Measurements from ENCODE around the gene DNASE1L2. TPM values are rescaled to one million over a fixed set of nuclear protein-coding genes. Genes with fewer than 3 reads are reported as not detected.

DNASE1L2 gene
- total and polyA plus RNA-seq, 2 of the 4 experiments (the other 2 are of a cell fraction), result 0.18 to 0.75 TPM

GRCh38 chr16:2252806-2253148, 16.5 kb downstream of the DNASE1L2 start:
- no TSS peak for BruUV-seq (replicated peaks)
- CTCF ChIA-PET, result no interaction called here
- H2AFZ ChIP-seq (replicated peaks; ENCODE audit: low read length, poor library complexity), result no peak overlapping the region
- H3K36me3 ChIP-seq (ENCODE audit: control insufficient read depth, insufficient read depth, low read length), result peaks cover 40% of the 10 kb centered on the region
- no peak for ATAC-seq (ENCODE audit: low read depth)
- DNase-seq, result no peak
- no peak overlapping the region for H3K56ac ChIP-seq (ENCODE audit: extremely low read depth, insufficient read depth, low read length)
- 0 out of 2 replicates have a peak, but pooled peaks cover 2% of the 10 kb centered on the region for H3K9me1 ChIP-seq (ENCODE audit: insufficient read depth, low read length)
- H2AK9ac ChIP-seq (replicated peaks; ENCODE audit: low read depth, low read length, poor library complexity), result no peak overlapping the region
- no peaks in the 10 kb centered on the region for H3K9me3 ChIP-seq (ENCODE audit: control insufficient read depth, insufficient read depth, low read length)
- in situ Hi-C loops (cut with MboI; ENCODE audit: low sequenced_read_pairs), result loop anchor here (10.0 kb wide), 1 partner anchor 252 kb away; no protein-coding TSS in a partner anchor
- H2BK15ac ChIP-seq (ENCODE audit: low read depth, low read length), result no peak overlapping the region
- H3K4me2 ChIP-seq (ENCODE audit: low read depth, low read length), result no peak overlapping the region
- POLR2A ChIA-PET (ENCODE audit: unreplicated experiment), result no interaction called here
- TF ChIP-seq MXI1 (IDR thresholded peaks at IDR 0.05; ENCODE audit: borderline replicate concordance, low read depth, low read length) (no peak), MAFK (IDR thresholded peaks at IDR 0.05; ENCODE audit: low read depth, low read length) (no peak), RFX5 (IDR thresholded peaks at IDR 0.05; ENCODE audit: low read depth, low read length) (no peak), POLR2A (IDR thresholded peaks at IDR 0.05; ENCODE audit: low read depth, low read length) (no peak), CTCF (conservative IDR thresholded peaks at IDR 0.05; ENCODE audit: low read depth, low read length) (no peak), USF2 (IDR thresholded peaks at IDR 0.05; ENCODE audit: low read depth, low read length) (no peak), RAD21 (IDR thresholded peaks at IDR 0.05; ENCODE audit: low read length) (no peak), FOS (IDR thresholded peaks at IDR 0.05; ENCODE audit: low read depth, low read length) (no peak), SMC3 (IDR thresholded peaks at IDR 0.05; ENCODE audit: low read depth, low read length) (no peak), BHLHE40 (IDR thresholded peaks at IDR 0.05; ENCODE audit: low read depth, low read length) (no peak), NFE2L2 (IDR thresholded peaks at IDR 0.05; ENCODE audit: low read depth, low read length) (no peak), ELK1 (IDR thresholded peaks at IDR 0.05; ENCODE audit: borderline replicate concordance, low read depth, low read length) (no peak), MAZ (IDR thresholded peaks at IDR 0.05; ENCODE audit: borderline replicate concordance, low read depth, low read length) (no peak), CHD1 (IDR thresholded peaks at IDR 0.05; ENCODE audit: low read depth, low read length) (no peak), RCOR1 (IDR thresholded peaks at IDR 0.05; ENCODE audit: insufficient replicate concordance, low read length) (no peak), CEBPB (IDR thresholded peaks at IDR 0.05; ENCODE audit: low read depth, low read length) (no peak)
- dilution Hi-C loops (cut with HindIII; ENCODE audit: low sequenced_read_pairs, unreplicated experiment), result no loop called here
- H2BK20ac ChIP-seq (ENCODE audit: low read depth, low read length), result no peak overlapping the region
- no peak overlapping the region for H3K4ac ChIP-seq (ENCODE audit: low read depth, low read length)
- no peak overlapping the region for H2AK5ac ChIP-seq (ENCODE audit: low read depth, low read length)
- H4K8ac ChIP-seq (ENCODE audit: low read depth in 2 of 2, low read length in 2 of 2), result no peak overlapping the region
- no peak overlapping the region for H3K4me3 ChIP-seq (ENCODE audit: insufficient read depth, low read depth, low read length)
- H3K27ac ChIP-seq (ENCODE audit: insufficient read depth, low read length), result no peak overlapping the region
- H2BK5ac ChIP-seq (ENCODE audit: low read depth, low read length, poor library complexity, severe bottlenecking), result no peak overlapping the region
- H3K4me1 ChIP-seq (ENCODE audit: control insufficient read depth, insufficient read depth, low read length), result peaks cover 9% of the 10 kb centered on the region
- H3K14ac ChIP-seq (replicated peaks; ENCODE audit: low read depth, low read length), result no peak overlapping the region
- no peak overlapping the region for H3K9ac ChIP-seq (ENCODE audit: low read depth, low read length)
- no peak overlapping the region for H3K18ac ChIP-seq (ENCODE audit: low read depth, low read length)
- intact Hi-C loops (cut with micrococcal nuclease), result no loop called here
- no peaks in the 10 kb centered on the region for H3K27me3 ChIP-seq (ENCODE audit: control insufficient read depth, insufficient read depth, low read length)
- H2BK120ac ChIP-seq (ENCODE audit: low read depth, low read length), result no peak overlapping the region
- H4K91ac ChIP-seq (ENCODE audit: insufficient read depth, low read depth, low read length), result no peak overlapping the region
- peaks cover 21 to 50% of the 10 kb centered on the region in 2 experiments for H3K79me1 ChIP-seq (ENCODE audit: low read depth in 1 of 2, low read length in 2 of 2)
- no peak overlapping the region for H4K5ac ChIP-seq (ENCODE audit: low read depth, low read length)
- no peak overlapping the region for H3K23ac ChIP-seq (ENCODE audit: low read depth, low read length)
- no CpG with 5 or more reads among the region's 7 CpGs for WGBS, 2 experiments (ENCODE audit: extremely low coverage in 2 of 2, insufficient read length in 1 of 2)
- H4K20me1 ChIP-seq (ENCODE audit: insufficient read depth, low read length), result peaks cover 29% of the 10 kb centered on the region

Measured in IMR-90 (cell line).